ENCODE measurements around the gene FANCI.

DNA sequence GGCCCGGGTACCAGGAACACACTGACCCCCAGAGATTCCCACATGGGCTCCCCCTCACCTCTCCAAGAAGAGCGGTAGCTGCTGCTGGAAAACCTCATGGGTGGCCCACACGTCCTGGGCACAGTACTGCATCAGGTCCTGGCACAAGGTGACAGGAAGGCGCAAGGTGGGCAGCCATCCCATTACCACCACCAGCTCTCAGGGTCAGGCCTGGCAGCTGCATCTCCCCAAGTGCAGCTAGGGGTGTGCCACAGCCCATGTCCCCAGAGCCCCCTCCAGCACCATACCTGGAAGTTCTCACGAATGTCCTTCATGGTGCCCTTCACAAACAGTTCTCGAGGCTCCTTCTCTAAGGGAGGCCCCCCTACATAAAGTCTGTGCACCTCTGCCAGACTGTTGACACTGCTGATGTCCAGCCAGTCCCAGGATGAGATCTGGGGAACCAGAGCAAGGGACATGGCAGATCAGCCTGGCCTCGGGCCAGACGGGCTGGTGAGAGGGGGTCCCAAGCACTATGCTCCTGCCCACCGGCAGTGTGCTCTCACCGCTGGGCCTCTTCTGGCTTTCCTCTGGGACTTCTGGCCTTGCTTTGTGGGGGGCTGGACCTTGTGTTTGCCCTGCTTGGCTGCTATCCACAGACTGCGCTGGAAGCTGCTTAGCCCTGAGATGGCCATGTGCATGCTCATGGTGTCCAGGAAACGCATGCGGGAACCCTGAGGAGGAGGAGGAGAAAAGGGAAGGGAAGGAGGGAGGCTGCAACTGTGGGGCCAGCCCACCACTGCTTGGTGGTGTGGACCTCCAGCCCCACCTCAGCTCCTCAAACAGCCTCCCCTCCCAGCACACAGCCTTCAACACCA lies 84.8 kb downstream of the FANCI start:
- TF ChIP-seq, protein P1, sequence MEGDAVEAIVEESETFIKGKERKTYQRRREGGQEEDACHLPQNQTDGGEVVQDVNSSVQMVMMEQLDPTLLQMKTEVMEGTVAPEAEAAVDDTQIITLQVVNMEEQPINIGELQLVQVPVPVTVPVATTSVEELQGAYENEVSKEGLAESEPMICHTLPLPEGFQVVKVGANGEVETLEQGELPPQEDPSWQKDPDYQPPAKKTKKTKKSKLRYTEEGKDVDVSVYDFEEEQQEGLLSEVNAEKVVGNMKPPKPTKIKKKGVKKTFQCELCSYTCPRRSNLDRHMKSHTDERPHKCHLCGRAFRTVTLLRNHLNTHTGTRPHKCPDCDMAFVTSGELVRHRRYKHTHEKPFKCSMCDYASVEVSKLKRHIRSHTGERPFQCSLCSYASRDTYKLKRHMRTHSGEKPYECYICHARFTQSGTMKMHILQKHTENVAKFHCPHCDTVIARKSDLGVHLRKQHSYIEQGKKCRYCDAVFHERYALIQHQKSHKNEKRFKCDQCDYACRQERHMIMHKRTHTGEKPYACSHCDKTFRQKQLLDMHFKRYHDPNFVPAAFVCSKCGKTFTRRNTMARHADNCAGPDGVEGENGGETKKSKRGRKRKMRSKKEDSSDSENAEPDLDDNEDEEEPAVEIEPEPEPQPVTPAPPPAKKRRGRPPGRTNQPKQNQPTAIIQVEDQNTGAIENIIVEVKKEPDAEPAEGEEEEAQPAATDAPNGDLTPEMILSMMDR (IDR thresholded peaks at IDR 0.05), result no peak
- no peak for TF ChIP-seq POLR2A (IDR thresholded peaks at IDR 0.05)
